HL-60 (cell line): Measurements from ENCODE around the gene CH25H.

ENCODE experiments used
- DNase-seq, 2 experiments: peaks; one replicate each; pipeline ENCODE4 v3.0.0-alpha.2; 2010 to 2020; ENCODE audit warnings: low read depth in 1 of 2, low spot score in 1 of 2
- H3K27ac ChIP-seq: fragments of 250-450 bp; sonication (Bioruptor Pico); replicated peaks from 2 replicates; pipeline ENCODE4 v1.5.1; 2020; ENCODE audit warnings: mild to moderate bottlenecking, moderate library complexity
- H3K27me3 ChIP-seq: fragments of 250-450 bp; sonication (Bioruptor Pico); 2 replicates; pipeline ENCODE4 v1.5.1; 2021; ENCODE audit warnings: mild to moderate bottlenecking, moderate library complexity; ENCODE audit not compliant: insufficient read depth, poor library complexity, severe bottlenecking
- H3K4me3 ChIP-seq: replicated peaks from 2 replicates; pipeline ENCODE4 v1.5.1; 2011; ENCODE audit warnings: mild to moderate bottlenecking, control low read depth, low read length; ENCODE audit not compliant: insufficient read depth
- CTCF ChIP-seq: IDR thresholded peaks from one replicate; pipeline ENCODE4 v1.5.1; 2011; ENCODE audit warnings: low read length, control low read depth, inconsistent platforms; ENCODE audit not compliant: insufficient read depth
- GABPA ChIP-seq: IDR thresholded peaks from 2 replicates; pipeline ENCODE4 v1.6.1; 2012; ENCODE audit warnings: low read depth
- POLR2AphosphoS5 ChIP-seq: IDR thresholded peaks from 2 replicates; pipeline ENCODE4 v1.6.1; 2012; ENCODE audit warnings: low read depth
- REST ChIP-seq: IDR thresholded peaks from 2 replicates; pipeline ENCODE4 v1.6.1; 2012; ENCODE audit warnings: low read depth; ENCODE audit not compliant: insufficient replicate concordance
- SPI1 ChIP-seq: IDR thresholded peaks from 2 replicates; pipeline ENCODE4 v1.6.1; 2012; ENCODE audit warnings: low read depth, mild to moderate bottlenecking, borderline replicate concordance

The CH25H gene

GRCh38 chr10:89162596-89162995 is 44.5 kb downstream of the CH25H start:
- TF ChIP-seq POLR2AphosphoS5 (no peak), GABPA (no peak), REST (no peak), CTCF (no peak), SPI1 (no peak)
- Histone ChIP-seq H3K27ac (no peak overlapping the region), H3K4me3 (no peak overlapping the region), H3K27me3 (peaks cover 2% of the 10 kb centered on the region)
- DNase-seq: no peak

GRCh38 chr10:89160339-89160738 is 46.8 kb downstream of the CH25H start:
- no peak for TF ChIP-seq CTCF
- Histone ChIP-seq H3K27me3 (peaks cover 2% of the 10 kb centered on the region), H3K27ac (no peak overlapping the region), H3K4me3 (no peak overlapping the region)
- no peak for DNase-seq

- DNase-seq: no peak
- TF ChIP-seq GABPA (no peak), CTCF (no peak), SPI1 (no peak), REST (no peak), POLR2AphosphoS5 (no peak)
- Histone ChIP-seq H3K4me3 (no peak overlapping the region), H3K27me3 (peaks cover 2% of the 10 kb centered on the region), H3K27ac (no peak overlapping the region)
Observed at GRCh38 chr10:89159761-89160160, 47.4 kb downstream of the CH25H start.

GRCh38 chr10:89159316-89159715 is 47.8 kb downstream of the CH25H start:
- peaks cover 2% of the 10 kb centered on the region for H3K27me3 ChIP-seq
- no peak overlapping the region for H3K4me3 ChIP-seq
- H3K27ac ChIP-seq: no peak overlapping the region
- DNase-seq: no peak
- no peak for TF ChIP-seq GABPA

GRCh38 chr10:89158446-89158845 is 48.7 kb downstream of the CH25H start:
- H3K27ac ChIP-seq: no peak overlapping the region
- no peak for DNase-seq

More at GRCh38 chr10:89158446-89158845, 48.7 kb downstream of the CH25H start:
- TF ChIP-seq CTCF (no peak), SPI1 (no peak), REST (no peak), GABPA (no peak)
- peaks cover 2% of the 10 kb centered on the region for H3K27me3 ChIP-seq
- no peak overlapping the region for H3K4me3 ChIP-seq
